Mammary epithelial cell (primary cell): ENCODE results near the gene ADGRV1.

Experiments used
- EZH2 ChIP-seq: IDR thresholded peaks from 2 replicates; pipeline ENCODE4 v1.6.1; 2012; ENCODE audit warnings: low read length, inconsistent platforms, borderline replicate concordance
- TF ChIP-seq, protein P1 (sequence below), 2 donors: IDR thresholded peaks in 1 of 2; conservative IDR thresholded peaks in 1 of 2; 2 replicates each; pipeline ENCODE4 v1.5.1; 2011 to 2012; ENCODE audit warnings: inconsistent platforms in 2 of 2, low read length in 2 of 2, mild to moderate bottlenecking in 2 of 2, control low read depth in 1 of 2, low read depth in 1 of 2; ENCODE audit not compliant: insufficient read depth in 1 of 2; ENCODE audit errors: extremely low read depth in 1 of 2

DNA sequence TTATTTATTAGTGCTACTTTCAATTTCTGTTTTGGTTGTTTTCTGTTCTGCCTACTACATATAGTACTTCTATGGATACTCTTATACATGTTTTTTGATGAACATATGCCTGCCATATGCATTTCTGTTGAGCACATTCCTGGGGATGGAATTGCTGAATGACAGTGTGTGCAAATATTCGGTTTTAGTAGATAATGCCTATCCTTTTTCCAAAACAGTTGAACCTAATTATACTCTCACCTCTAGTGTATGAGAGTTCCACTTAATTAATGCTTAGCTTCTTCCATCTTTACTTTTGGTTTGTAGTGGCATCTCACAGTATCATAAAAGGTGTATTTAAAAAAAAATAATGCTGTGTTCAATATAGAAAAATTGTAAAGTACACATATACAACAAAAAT, 96.8 kb downstream of the ADGRV1 start:
- TF ChIP-seq, protein P1, sequence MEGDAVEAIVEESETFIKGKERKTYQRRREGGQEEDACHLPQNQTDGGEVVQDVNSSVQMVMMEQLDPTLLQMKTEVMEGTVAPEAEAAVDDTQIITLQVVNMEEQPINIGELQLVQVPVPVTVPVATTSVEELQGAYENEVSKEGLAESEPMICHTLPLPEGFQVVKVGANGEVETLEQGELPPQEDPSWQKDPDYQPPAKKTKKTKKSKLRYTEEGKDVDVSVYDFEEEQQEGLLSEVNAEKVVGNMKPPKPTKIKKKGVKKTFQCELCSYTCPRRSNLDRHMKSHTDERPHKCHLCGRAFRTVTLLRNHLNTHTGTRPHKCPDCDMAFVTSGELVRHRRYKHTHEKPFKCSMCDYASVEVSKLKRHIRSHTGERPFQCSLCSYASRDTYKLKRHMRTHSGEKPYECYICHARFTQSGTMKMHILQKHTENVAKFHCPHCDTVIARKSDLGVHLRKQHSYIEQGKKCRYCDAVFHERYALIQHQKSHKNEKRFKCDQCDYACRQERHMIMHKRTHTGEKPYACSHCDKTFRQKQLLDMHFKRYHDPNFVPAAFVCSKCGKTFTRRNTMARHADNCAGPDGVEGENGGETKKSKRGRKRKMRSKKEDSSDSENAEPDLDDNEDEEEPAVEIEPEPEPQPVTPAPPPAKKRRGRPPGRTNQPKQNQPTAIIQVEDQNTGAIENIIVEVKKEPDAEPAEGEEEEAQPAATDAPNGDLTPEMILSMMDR (conservative IDR thresholded peaks at IDR 0.05 in 1 of 2, IDR thresholded peaks at IDR 0.05 in 1 of 2; ENCODE audit: extremely low read depth in 1 of 2, insufficient read depth in 1 of 2, low read depth in 1 of 2, low read length in 2 of 2): no peak
- TF ChIP-seq EZH2: no peak
